Psoas muscle (tissue), 8 donors: ENCODE measurements around the gene CRADD. TPM values are rescaled to one million over a fixed set of nuclear protein-coding genes. Genes with fewer than 3 reads are reported as not detected.

Experiments
- ATAC-seq, 4 donors: fragments of 200-7000 bp; cut with Tn5 transposase; one replicate each; pipeline ENCODE4 v1.9.1; 2020; ENCODE audit warnings: moderate library complexity in 3 of 4, mild to moderate bottlenecking in 2 of 4
- DNase-seq, 2 donors: peaks; one replicate each; pipeline ENCODE4 v3.0.0-alpha.2; 2020
- H3K27ac ChIP-seq: fragments of 200-600 bp; one replicate; pipeline ENCODE4 v1.8.0; 2022
- H3K27me3 ChIP-seq, 3 donors: fragments of 200-600 bp in 1 of 3; one replicate each; pipeline versions ENCODE4 v1.6.1 to v1.8.0; 2013 to 2022; ENCODE audit warnings: low read length in 2 of 3, mild to moderate bottlenecking in 2 of 3, moderate library complexity in 1 of 3; ENCODE audit not compliant: insufficient read depth in 3 of 3
- H3K36me3 ChIP-seq, 2 donors: fragments of 200-600 bp in 1 of 2; one replicate each; pipeline versions ENCODE4 v1.6.1 to v1.8.0; 2013 to 2022; ENCODE audit warnings: low read depth in 1 of 2, mild to moderate bottlenecking in 1 of 2, moderate library complexity in 1 of 2; ENCODE audit not compliant: insufficient read depth in 1 of 2
- H3K4me1 ChIP-seq: fragments of 200-600 bp; one replicate; pipeline ENCODE4 v1.8.0; 2022
- H3K4me3 ChIP-seq: fragments of 200-600 bp; one replicate; pipeline ENCODE4 v1.8.0; 2022; ENCODE audit warnings: mild to moderate bottlenecking
- H3K9me3 ChIP-seq: fragments of 200-600 bp; one replicate; pipeline ENCODE4 v1.8.0; 2022
- CTCF ChIP-seq: fragments of 200-600 bp; IDR thresholded peaks from one replicate; pipeline ENCODE4 v1.8.0; 2022; ENCODE audit warnings: antibody characterized with exemption
- WGBS, 3 donors: extraction: QIAGEN DNeasy Blood & Tissue Kit; methylation state at CpG; one replicate each; pipeline versions ENCODE4 v1.1.6 to v1.1.7; 2013; 5-methylcytosine and 5-hydroxymethylcytosine counted together
- intact Hi-C, 2 donors: fragments of 100-400 bp; cut with DNase I; formaldehyde crosslinking; loops; one replicate each; pipeline versions ENCODE4 v1.11.0 to v1.14.2; 2022
- polyA plus RNA-seq, 3 donors: library from polyadenylated mRNA; stranded (reverse); fragments of 200-250 nt; gene quantifications; one replicate each; pipeline ENCODE4 v1.2.3, GENCODE V29; 2013
- total RNA-seq, 4 donors: library from RNA; stranded (reverse); fragmentation: NEBNext Ultra II Directional in 2 of 4; extraction: Animal tissue kit (Norgen Biotek cat#: 25700) in 2 of 4; gene quantifications; one replicate each; pipeline versions ENCODE4 v1.2.1 to v1.2.4, GENCODE V29; 2021 to 2023
- donor health status: healthy with polysubstance abuse.
- donor health status: DM: no; HTN: no; CAD: no; lungs with moderate emphysema.
- donor health status: Bipolar disorder and iron deficiency.
- donor health status: healthy.
- donor health status: DM: yes; HTN: yes; CAD: no.
- donor health status: DM: no; HTN: no; CAD: no.
- donor health status: DM: no; HTN: no; CAD: no.
- donor health status: DM: yes; HTN: yes; CAD: no.

Gene CRADD
- total and polyA plus RNA-seq, 7 donors, result 11.0 to 21.1 (median 12.7) TPM

DNA sequence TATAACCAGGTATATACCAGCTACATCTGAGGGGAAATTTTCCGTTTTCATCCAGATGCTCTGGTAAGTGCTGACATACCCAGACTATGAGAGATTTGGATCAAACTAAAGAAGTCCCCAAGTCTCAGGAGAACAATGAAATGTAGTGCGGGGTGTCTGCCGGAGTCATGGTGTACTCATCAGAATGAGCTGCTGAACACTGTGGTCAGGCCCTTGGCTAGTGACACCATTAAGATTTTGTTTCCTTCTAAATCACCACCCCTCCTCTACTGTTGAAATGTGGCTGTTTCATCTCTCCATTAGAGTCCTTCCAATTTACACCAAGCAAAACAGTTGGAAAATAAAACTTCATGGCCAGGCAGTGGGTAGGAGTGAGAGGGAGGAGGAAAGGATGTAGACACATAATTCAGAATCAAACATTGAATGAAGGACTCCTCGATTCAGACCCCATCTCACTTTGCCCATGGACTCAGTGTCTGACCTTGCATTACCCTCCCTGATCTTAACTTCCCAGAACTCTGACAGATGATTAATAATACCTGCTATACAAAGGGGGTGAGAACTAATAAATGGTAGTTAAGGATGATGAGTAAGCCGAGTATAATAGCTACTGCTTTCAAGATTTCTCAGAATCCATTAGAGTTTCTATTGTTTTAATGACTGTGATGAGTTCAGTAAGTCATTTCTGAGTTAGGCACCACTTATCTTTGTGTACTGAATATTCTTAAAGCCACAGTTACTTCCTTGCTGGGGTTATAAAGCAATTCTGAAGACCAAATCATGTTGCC, 127.4 kb downstream of the CRADD start:
- WGBS, 3 donors, result 54 to 77% (median 69%) methylated on average over 5 of the region's 5 CpGs

GRCh38 chr12:93805736-93806141, 128.6 kb downstream of the CRADD start:
- 71 to 79% (median 77%) methylated on average over 4 of the region's 4 CpGs for WGBS, 3 donors
- Histone ChIP-seq H3K9me3 (no peaks in the 10 kb centered on the region), H3K36me3 (no peaks in the 10 kb centered on the region), H3K27ac (no peak overlapping the region), H3K4me3 (no peak overlapping the region), H3K4me1 (peaks cover 35% of the 10 kb centered on the region), H3K27me3 (no peaks in the 10 kb centered on the region)
- DNase-seq, result no peak
- TF ChIP-seq CTCF, result no peak
- ATAC-seq, result no peak
- intact Hi-C loops, result no loop called here

More for the DNA sequence above, 127.4 kb downstream of the CRADD start:
- DNase-seq, result no peak
- Histone ChIP-seq H3K27me3 (no peaks in the 10 kb centered on the region), H3K4me1 (peaks cover 35% of the 10 kb centered on the region), H3K4me3 (no peak overlapping the region), H3K9me3 (no peaks in the 10 kb centered on the region), H3K36me3 (no peaks in the 10 kb centered on the region), H3K27ac (no peak overlapping the region)
- TF ChIP-seq CTCF, result no peak
- peak in 3 of 4 donors; percentile 20 to 63 (median 23) for ATAC-seq
- intact Hi-C loops, result no loop called here

DNA sequence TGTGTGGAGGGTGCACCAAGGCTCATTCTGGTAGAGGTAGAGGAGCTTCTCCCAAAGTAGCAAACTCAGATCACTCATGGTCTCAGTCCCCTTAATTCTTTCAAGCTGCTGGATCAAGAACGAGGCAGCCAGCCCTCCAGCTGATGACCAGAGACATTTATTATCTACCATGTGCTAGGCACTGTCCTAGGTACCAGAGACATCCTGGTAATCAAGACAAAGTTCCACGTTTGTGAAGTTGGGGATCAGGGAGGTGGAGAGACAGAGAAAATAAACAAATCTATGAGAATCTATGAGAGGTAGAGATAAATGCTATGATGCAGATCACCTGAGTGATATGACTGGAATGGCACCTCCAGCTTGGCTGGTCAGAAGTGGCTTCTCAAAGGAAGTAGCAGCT, 130.2 kb downstream of the CRADD start:
- ATAC-seq, result no peak
- TF ChIP-seq CTCF, result no peak
- no peak for DNase-seq
- no peak overlapping the region for H3K4me3 ChIP-seq
- intact Hi-C loops, result no loop called here
- 78 to 84% (median 80%) methylated on average over 2 of the region's 2 CpGs for WGBS, 3 donors
- peaks cover 28% of the 10 kb centered on the region for H3K4me1 ChIP-seq
- H3K27ac ChIP-seq, result no peak overlapping the region
- H3K9me3 ChIP-seq, result no peaks in the 10 kb centered on the region
- H3K27me3 ChIP-seq, result no peaks in the 10 kb centered on the region
- H3K36me3 ChIP-seq, result no peaks in the 10 kb centered on the region

GRCh38 chr12:93808169-93808899, 131.2 kb downstream of the CRADD start:
- H3K36me3 ChIP-seq, result no peaks in the 10 kb centered on the region
- H3K27me3 ChIP-seq, result no peaks in the 10 kb centered on the region
- no peak for TF ChIP-seq CTCF
- no peak overlapping the region for H3K4me3 ChIP-seq
- WGBS, 3 donors, result 91 to 93% (median 91%) methylated on average over 6 of the region's 6 CpGs
- intact Hi-C loops, result no loop called here
- H3K9me3 ChIP-seq, result no peaks in the 10 kb centered on the region
- no peak overlapping the region for H3K27ac ChIP-seq
- H3K4me1 ChIP-seq, result peaks cover 28% of the 10 kb centered on the region
- no peak for DNase-seq
- no peak for ATAC-seq
